Thoracic aorta (tissue), 2 donors: ENCODE measurements around the gene LRP1B. TPM values are rescaled to one million over a fixed set of nuclear protein-coding genes. Genes with fewer than 3 reads are reported as not detected.

ENCODE experiments used
- ATAC-seq: fragments of 150-250 bp; one replicate; pipeline ENCODE4 v1.8.0; 2017; ENCODE audit warnings: low read depth; ENCODE audit not compliant: insufficient number of reproducible peaks, low FRiP score
- DNase-seq: peaks from one replicate; pipeline ENCODE4 v3.0.0-alpha.2; 2020; ENCODE audit warnings: low spot score
- H3K27ac ChIP-seq, 2 donors: fragments of 200-600 bp; sonication (generic); 1 replicate in 1 of 2; 2 replicates in 1 of 2; pipeline ENCODE4 v1.5.1; 2016; ENCODE audit warnings: mild to moderate bottlenecking in 2 of 2, moderate library complexity in 2 of 2
- H3K27me3 ChIP-seq: fragments of 200-600 bp; sonication (generic); replicated peaks from 2 replicates; pipeline ENCODE4 v1.6.0; 2016; ENCODE audit warnings: mild to moderate bottlenecking; ENCODE audit not compliant: insufficient read depth
- H3K36me3 ChIP-seq: fragments of 200-600 bp; sonication (generic); one replicate; pipeline ENCODE4 v1.5.1; 2016
- H3K4me1 ChIP-seq, 2 donors: fragments of 200-600 bp; sonication (generic); 1 replicate in 1 of 2; 2 replicates in 1 of 2; pipeline versions ENCODE4 v1.5.1 to v1.6.0; 2016; ENCODE audit warnings: low read depth in 2 of 2, mild to moderate bottlenecking in 1 of 2; ENCODE audit not compliant: control insufficient read depth in 1 of 2
- H3K4me3 ChIP-seq: fragments of 200-600 bp; sonication (generic); 2 replicates; pipeline ENCODE4 v1.5.1; 2016; ENCODE audit warnings: mild to moderate bottlenecking
- H3K9me3 ChIP-seq: fragments of 200-600 bp; sonication (generic); 2 replicates; pipeline ENCODE4 v1.5.1; 2016
- total RNA-seq, 2 donors: library from RNA; depleted of rRNA; stranded (reverse); fragments of >200 nt; gene quantifications; one replicate each; pipeline versions ENCODE4 v1.1.0 to v1.2.3, GENCODE V29; 2016
- TF ChIP-seq, protein P1 (sequence below): fragments of 200-600 bp; sonication (generic); IDR thresholded peaks from one replicate; pipeline ENCODE4 v1.5.1; 2019; ENCODE audit warnings: antibody characterized with exemption

Gene LRP1B
- total RNA-seq, 2 donors from 2014 or later: 0.27 to 0.28 TPM

DNA sequence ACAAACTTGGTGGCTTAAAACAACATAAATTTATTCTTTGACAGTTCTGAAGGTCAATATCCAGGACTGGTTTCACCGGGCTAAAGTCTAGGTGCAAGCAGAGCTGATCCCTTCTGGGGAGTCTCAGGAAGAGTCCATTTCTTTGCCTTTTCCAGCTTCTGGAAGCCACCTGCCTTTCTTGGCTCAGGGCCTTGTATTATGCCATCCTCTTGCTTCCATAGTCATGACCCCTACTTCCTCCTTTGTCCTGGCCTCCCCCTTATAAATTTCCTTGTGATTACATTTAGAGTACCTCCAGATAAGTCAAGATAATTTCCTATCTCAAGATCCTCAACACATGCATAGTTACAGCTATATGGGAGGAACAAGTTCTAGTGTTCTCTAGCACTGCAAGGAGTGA lies 1089.5 kb downstream of the LRP1B start:
- TF ChIP-seq, protein P1, sequence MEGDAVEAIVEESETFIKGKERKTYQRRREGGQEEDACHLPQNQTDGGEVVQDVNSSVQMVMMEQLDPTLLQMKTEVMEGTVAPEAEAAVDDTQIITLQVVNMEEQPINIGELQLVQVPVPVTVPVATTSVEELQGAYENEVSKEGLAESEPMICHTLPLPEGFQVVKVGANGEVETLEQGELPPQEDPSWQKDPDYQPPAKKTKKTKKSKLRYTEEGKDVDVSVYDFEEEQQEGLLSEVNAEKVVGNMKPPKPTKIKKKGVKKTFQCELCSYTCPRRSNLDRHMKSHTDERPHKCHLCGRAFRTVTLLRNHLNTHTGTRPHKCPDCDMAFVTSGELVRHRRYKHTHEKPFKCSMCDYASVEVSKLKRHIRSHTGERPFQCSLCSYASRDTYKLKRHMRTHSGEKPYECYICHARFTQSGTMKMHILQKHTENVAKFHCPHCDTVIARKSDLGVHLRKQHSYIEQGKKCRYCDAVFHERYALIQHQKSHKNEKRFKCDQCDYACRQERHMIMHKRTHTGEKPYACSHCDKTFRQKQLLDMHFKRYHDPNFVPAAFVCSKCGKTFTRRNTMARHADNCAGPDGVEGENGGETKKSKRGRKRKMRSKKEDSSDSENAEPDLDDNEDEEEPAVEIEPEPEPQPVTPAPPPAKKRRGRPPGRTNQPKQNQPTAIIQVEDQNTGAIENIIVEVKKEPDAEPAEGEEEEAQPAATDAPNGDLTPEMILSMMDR: no peak
- H3K4me1 ChIP-seq: no peaks in the 10 kb centered on the region
- DNase-seq: no peak
- no peaks in the 10 kb centered on the region for H3K36me3 ChIP-seq
- H3K27me3 ChIP-seq: no peaks in the 10 kb centered on the region
- no peak overlapping the region for H3K27ac ChIP-seq
- ATAC-seq: no peak
- H3K4me3 ChIP-seq: no peak overlapping the region
- no peaks in the 10 kb centered on the region for H3K9me3 ChIP-seq

DNA sequence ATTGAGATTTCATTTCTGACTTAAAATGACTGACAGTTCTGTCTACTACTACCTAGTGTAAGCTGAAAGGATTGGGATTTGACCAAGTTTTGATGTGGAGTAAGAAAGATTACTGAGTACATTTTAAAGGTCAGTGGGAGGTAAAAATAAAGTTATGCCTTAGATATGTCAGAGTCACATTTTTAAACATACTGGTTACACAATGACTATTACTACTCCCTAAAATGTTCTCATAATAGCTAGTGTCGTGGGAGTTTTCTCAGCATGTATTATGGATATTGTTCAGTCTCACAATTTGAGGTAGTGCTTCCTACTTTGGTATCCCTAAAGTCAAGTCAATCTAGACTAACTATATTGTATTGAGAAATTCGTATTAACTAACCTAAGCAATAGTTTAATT lies 1092.5 kb downstream of the LRP1B start:
- Histone ChIP-seq H3K27ac (no peak overlapping the region), H3K4me3 (no peak overlapping the region), H3K36me3 (no peaks in the 10 kb centered on the region), H3K27me3 (no peaks in the 10 kb centered on the region), H3K9me3 (no peaks in the 10 kb centered on the region), H3K4me1 (no peaks in the 10 kb centered on the region)
- ATAC-seq (no peak), DNase-seq (no peak)
- TF ChIP-seq, protein P1: no peak

DNA sequence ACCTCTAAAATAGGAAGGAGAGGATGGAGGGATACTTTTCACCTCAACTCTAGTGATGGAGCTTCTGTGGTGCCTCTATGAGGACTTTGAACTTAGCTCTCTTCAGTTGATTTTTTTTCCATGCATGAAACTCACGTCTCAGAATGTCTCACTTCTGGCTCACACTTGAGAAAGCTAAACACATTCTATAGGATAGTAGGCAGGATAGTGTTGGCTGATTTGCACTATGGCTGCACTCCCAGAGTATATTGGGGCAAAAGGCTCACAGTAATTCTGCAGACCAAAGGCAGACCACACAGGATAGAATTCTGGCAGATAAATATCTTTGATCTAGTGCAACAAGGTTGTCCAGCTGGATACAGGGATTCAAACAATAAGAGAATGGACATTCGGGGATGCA lies 1093.5 kb downstream of the LRP1B start:
- Histone ChIP-seq H3K4me1 (no peaks in the 10 kb centered on the region), H3K4me3 (no peak overlapping the region), H3K9me3 (no peaks in the 10 kb centered on the region), H3K36me3 (no peaks in the 10 kb centered on the region), H3K27me3 (no peaks in the 10 kb centered on the region), H3K27ac (no peak overlapping the region)
- DNase-seq (no peak), ATAC-seq (no peak)
- TF ChIP-seq, protein P1: no peak

DNA sequence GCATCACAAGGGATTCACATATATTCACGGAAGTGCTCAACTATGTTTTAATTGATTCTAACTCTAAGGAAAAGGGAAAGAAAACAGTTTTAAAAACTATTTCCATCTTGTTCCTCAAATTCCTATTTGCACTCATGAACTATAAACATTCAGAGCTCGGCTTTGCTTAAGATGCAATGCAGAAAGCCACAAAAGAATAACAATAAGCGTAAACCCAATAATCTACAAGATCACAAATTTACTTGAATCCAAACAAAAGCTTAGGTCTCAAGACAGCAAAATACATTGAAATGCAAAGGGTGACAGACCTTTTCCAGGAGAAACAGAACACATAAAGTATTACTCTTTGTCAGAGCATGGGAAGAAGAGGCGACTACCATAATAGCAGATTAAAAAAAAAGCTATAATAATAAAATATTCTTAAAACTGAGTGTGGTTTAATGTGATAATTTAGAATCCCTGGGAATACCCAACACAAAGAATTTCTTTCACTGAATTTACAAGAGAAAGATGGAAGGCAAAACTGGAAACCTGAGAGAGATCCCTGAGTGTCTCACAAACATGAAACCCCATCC lies 1094.9 kb downstream of the LRP1B start:
- no peak for ATAC-seq

DNA sequence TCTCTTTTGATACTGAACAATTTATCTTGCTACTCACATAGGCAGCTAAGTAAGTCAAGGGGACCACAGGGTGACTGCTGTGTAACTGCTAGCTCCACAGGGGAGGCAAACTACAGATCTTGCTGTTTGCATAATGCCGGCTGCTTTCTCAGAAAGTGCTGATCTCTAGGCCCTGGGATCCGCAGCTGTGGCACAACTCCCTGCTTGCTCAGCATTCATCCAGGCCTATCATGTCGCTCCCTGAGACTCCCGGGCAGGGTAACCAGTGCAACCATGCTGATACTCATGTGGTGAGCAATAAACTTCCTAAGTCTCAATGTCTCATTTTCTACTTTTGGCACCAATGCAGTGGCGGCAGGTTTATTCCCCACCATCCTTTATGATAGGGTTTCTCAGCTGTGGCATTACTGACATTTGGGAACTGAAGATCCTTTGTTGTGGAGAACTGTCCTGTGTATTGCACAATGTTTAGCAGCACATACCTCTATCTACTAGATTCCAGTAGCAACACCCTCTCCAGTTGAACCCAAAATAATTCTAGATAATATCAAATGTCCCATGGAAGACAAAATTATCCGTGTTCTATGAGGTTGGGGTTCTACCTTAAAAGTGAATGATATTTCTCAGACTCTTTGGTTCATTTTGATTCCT lies 1101.3 kb downstream of the LRP1B start:
- DNase-seq (no peak), ATAC-seq (no peak)
- Histone ChIP-seq H3K9me3 (no peaks in the 10 kb centered on the region), H3K36me3 (no peaks in the 10 kb centered on the region), H3K27ac (no peak overlapping the region), H3K4me3 (no peak overlapping the region), H3K27me3 (no peaks in the 10 kb centered on the region), H3K4me1 (no peaks in the 10 kb centered on the region)
- TF ChIP-seq, protein P1: no peak

More for the DNA sequence above, 1094.9 kb downstream of the LRP1B start:
- no peaks in the 10 kb centered on the region for H3K4me1 ChIP-seq
- H3K36me3 ChIP-seq: no peaks in the 10 kb centered on the region
- H3K27me3 ChIP-seq: no peaks in the 10 kb centered on the region
- no peak overlapping the region for H3K4me3 ChIP-seq
- H3K9me3 ChIP-seq: no peaks in the 10 kb centered on the region
- DNase-seq: no peak
- no peak overlapping the region for H3K27ac ChIP-seq
- TF ChIP-seq, protein P1: no peak
